Mammary epithelial cell (primary cell): ENCODE results near the gene AK8.

Experiments
- CTCF ChIP-seq, 2 donors: IDR thresholded peaks in 1 of 2; conservative IDR thresholded peaks in 1 of 2; 2 replicates each; pipeline ENCODE4 v1.5.1; 2011 to 2012; ENCODE audit warnings: inconsistent platforms in 2 of 2, low read length in 2 of 2, mild to moderate bottlenecking in 2 of 2, control low read depth in 1 of 2, low read depth in 1 of 2; ENCODE audit not compliant: insufficient read depth in 1 of 2; ENCODE audit errors: extremely low read depth in 1 of 2
- EZH2 ChIP-seq: IDR thresholded peaks from 2 replicates; pipeline ENCODE4 v1.6.1; 2012; ENCODE audit warnings: low read length, inconsistent platforms, borderline replicate concordance

GRCh38 chr9:132914924-132915323 is 36.8 kb upstream of the AK8 start:
- TF ChIP-seq CTCF (conservative IDR thresholded peaks at IDR 0.05 in 1 of 2, IDR thresholded peaks at IDR 0.05 in 1 of 2; ENCODE audit: extremely low read depth in 1 of 2, insufficient read depth in 1 of 2, low read depth in 1 of 2, low read length in 2 of 2): no peak
- no peak for TF ChIP-seq EZH2
